Uterus (tissue), 4 donors: ENCODE results near the gene OR10AG1. TPM values are rescaled to one million over a fixed set of nuclear protein-coding genes. Genes with fewer than 3 reads are reported as not detected.

ENCODE experiments used
- DNase-seq, 2 donors: peaks; one replicate each; pipeline ENCODE4 v3.0.0-alpha.2; 2019 to 2020
- H3K27ac ChIP-seq, 2 donors: fragments of 200-600 bp; sonication (generic); 1 replicate in 1 of 2; 2 replicates in 1 of 2; pipeline ENCODE4 v1.5.1; 2016 to 2018
- H3K27me3 ChIP-seq, 2 donors: fragments of 200-600 bp; sonication (generic); one replicate each; pipeline ENCODE4 v1.5.1; 2018 to 2019; ENCODE audit warnings: control low read depth in 1 of 2
- H3K36me3 ChIP-seq, 2 donors: fragments of 200-600 bp; sonication (generic); one replicate each; pipeline ENCODE4 v1.5.1; 2019; ENCODE audit warnings: control low read depth in 1 of 2
- H3K4me1 ChIP-seq, 2 donors: fragments of 200-600 bp; sonication (generic); one replicate each; pipeline ENCODE4 v1.5.1; 2018 to 2019; ENCODE audit warnings: control low read depth in 1 of 2
- H3K4me3 ChIP-seq, 2 donors: fragments of 200-600 bp; sonication (generic); 1 replicate in 1 of 2; 2 replicates in 1 of 2; pipeline ENCODE4 v1.5.1; 2018 to 2019; ENCODE audit warnings: mild to moderate bottlenecking in 1 of 2
- H3K9me3 ChIP-seq, 2 donors: fragments of 200-600 bp; sonication (generic); one replicate each; pipeline ENCODE4 v1.5.1; 2019; ENCODE audit warnings: control low read depth in 1 of 2
- POLR2A ChIP-seq, 2 donors: fragments of 450-650 bp; IDR thresholded peaks; one replicate each; pipeline ENCODE4 v1.6.1; 2016; ENCODE audit warnings: antibody characterized with exemption in 2 of 2, mild to moderate bottlenecking in 1 of 2, moderate library complexity in 1 of 2
- intact Hi-C: fragments of 100-400 bp; cut with DNase I; formaldehyde crosslinking; loops from one replicate; pipeline ENCODE4 v1.15.1; 2023; ENCODE audit warnings: low total_unique reads
- total RNA-seq, 4 donors: library from RNA; depleted of rRNA in 3 of 4; stranded (reverse); fragments of >200 nt in 3 of 4; gene quantifications; one replicate each; pipeline versions ENCODE4 v1.1.0 to v1.2.4, GENCODE V29; 2014 to 2023
- TF ChIP-seq, protein P1 (sequence below), 4 experiments: fragments of 200-600 bp in 2 of 4; fragments of 450-650 bp in 2 of 4; sonication (generic) in 2 of 4; IDR thresholded peaks; one replicate each; pipeline ENCODE4 v1.5.1; 2016 to 2019; ENCODE audit warnings: antibody characterized with exemption in 4 of 4, mild to moderate bottlenecking in 2 of 4, moderate library complexity in 1 of 4
- donor health status: DM: yes; HTN: yes; CAD: no.

OR10AG1 gene
- total RNA-seq, 4 donors from 2014 or later, result not detected

DNA sequence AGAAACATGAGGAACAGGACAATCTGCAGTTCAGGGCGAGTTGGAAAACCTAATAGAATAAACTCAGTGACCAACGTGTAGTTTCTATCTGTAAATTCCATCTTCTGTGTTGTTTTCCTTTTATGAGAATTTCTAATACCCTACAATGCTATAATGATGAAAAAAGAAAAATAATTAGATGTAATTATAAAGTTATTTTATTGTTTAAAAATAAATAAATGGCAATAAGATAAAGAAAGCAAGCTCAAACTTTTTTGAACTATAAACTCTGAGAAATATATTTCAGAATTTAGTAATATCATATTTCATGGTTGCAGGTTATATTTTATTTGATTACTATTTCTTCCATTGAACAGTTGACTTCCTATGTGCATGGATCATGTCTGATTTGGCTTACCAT, 33.4 kb downstream of the OR10AG1 start, which contains the start of gene OR5I1:
OR5I1 (minus strand) TSS at position 101 of the 400 bp plus-strand sequence; CDS start at position 101, 0 bp downstream.
- intact Hi-C loops, result no loop called here
- TF ChIP-seq, protein P1, sequence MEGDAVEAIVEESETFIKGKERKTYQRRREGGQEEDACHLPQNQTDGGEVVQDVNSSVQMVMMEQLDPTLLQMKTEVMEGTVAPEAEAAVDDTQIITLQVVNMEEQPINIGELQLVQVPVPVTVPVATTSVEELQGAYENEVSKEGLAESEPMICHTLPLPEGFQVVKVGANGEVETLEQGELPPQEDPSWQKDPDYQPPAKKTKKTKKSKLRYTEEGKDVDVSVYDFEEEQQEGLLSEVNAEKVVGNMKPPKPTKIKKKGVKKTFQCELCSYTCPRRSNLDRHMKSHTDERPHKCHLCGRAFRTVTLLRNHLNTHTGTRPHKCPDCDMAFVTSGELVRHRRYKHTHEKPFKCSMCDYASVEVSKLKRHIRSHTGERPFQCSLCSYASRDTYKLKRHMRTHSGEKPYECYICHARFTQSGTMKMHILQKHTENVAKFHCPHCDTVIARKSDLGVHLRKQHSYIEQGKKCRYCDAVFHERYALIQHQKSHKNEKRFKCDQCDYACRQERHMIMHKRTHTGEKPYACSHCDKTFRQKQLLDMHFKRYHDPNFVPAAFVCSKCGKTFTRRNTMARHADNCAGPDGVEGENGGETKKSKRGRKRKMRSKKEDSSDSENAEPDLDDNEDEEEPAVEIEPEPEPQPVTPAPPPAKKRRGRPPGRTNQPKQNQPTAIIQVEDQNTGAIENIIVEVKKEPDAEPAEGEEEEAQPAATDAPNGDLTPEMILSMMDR (IDR thresholded peaks at IDR 0.05), result no peak
- no peak for TF ChIP-seq POLR2A (IDR thresholded peaks at IDR 0.05)
- Histone ChIP-seq H3K4me1 (no peaks in the 10 kb centered on the region), H3K36me3 (no peaks in the 10 kb centered on the region), H3K27me3 (no peaks in the 10 kb centered on the region), H3K27ac (no peak within 1 kb of the TSS), H3K4me3 (no peak within 1 kb of the TSS), H3K9me3 (no peaks in the 10 kb centered on the region)
- DNase-seq, result no peak

DNA sequence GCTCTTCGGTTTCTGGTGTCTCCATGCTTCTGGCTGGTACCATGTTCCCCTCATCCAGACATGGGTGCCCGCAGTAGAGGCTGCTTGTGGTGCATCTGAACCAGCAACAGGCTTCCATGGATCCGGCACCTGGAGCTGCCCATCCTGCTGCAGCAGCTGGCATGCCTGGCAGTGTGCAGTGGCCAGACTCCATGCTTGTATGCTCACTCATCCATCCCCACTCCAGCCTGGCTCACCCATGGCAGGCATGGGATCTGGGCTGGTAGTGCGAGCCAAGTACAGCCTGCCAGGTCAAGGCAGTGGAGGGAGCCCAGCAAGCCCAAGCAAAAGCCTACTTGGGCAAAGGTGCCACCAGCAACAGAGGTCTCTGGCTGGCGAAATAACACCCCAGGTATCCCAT, 49.2 kb downstream of the OR10AG1 start:
- Histone ChIP-seq H3K36me3 (no peaks in the 10 kb centered on the region), H3K27ac (no peak overlapping the region), H3K27me3 (no peaks in the 10 kb centered on the region), H3K4me3 (no peak overlapping the region), H3K9me3 (no peaks in the 10 kb centered on the region), H3K4me1 (no peaks in the 10 kb centered on the region)
- TF ChIP-seq POLR2A (IDR thresholded peaks at IDR 0.05), result no peak
- TF ChIP-seq, protein P1 (IDR thresholded peaks at IDR 0.05), result no peak
- intact Hi-C loops, result no loop called here
- no peak for DNase-seq

Other genes starting within 250 kb of the OR10AG1 start
- not detected for gene OR5D13, start 196.5 kb downstream of the OR10AG1 start, total RNA-seq
- gene OR5D14, start 174.4 kb downstream of the OR10AG1 start, total RNA-seq, result not detected
- not detected for gene OR5L1, start 158.6 kb downstream of the OR10AG1 start, total RNA-seq
- not detected for gene OR5D18, start 150.3 kb downstream of the OR10AG1 start, total RNA-seq
- not detected for gene OR5L2, start 142.7 kb downstream of the OR10AG1 start, total RNA-seq
- not detected for gene OR5D16, start 131.2 kb downstream of the OR10AG1 start, total RNA-seq
- not detected for gene TRIM51, start 86.6 kb downstream of the OR10AG1 start, total RNA-seq
- not detected for gene OR5W2, start 55.4 kb downstream of the OR10AG1 start, total RNA-seq
- not detected for gene OR5I1, start 33.5 kb downstream of the OR10AG1 start, total RNA-seq
- not detected for gene OR5F1, start 24.7 kb upstream of the OR10AG1 start, total RNA-seq
- gene OR5AS1, start 57.7 kb upstream of the OR10AG1 start, total RNA-seq, result not detected
- not detected for gene OR8I2, start 123.4 kb upstream of the OR10AG1 start, total RNA-seq
- not detected for gene OR8H2, start 133.7 kb upstream of the OR10AG1 start, total RNA-seq
- not detected for gene OR8H3, start 152.4 kb upstream of the OR10AG1 start, total RNA-seq
- gene OR8J3, start 170.3 kb upstream of the OR10AG1 start, total RNA-seq, result not detected
- gene OR8K5, start 190.4 kb upstream of the OR10AG1 start, total RNA-seq, result not detected
- gene OR5J2, start 206.7 kb upstream of the OR10AG1 start, total RNA-seq, result not detected